BJ (cell line): ENCODE data around the gene TMEM47. TPM values are rescaled to one million over a fixed set of nuclear protein-coding genes. Genes with fewer than 3 reads are reported as not detected.

ENCODE experiments used
- CTCF ChIA-PET: fragments of 350-600 bp; formaldehyde crosslinking; extraction: SDS; loops from one replicate; lab custom pipeline; 2021; ENCODE audit warnings: antibody characterized with exemption, inconsistent platforms; lab: Yijun Ruan, JAX
- POLR2A ChIA-PET: fragments of 300-600 bp; sonication (Branson Sonifier 250); formaldehyde crosslinking; extraction: SDS; loops from one replicate; lab custom pipeline; 2021; ENCODE audit warnings: antibody characterized with exemption; lab: Charles Lee
- DNase-seq: peaks from one replicate; pipeline ENCODE4 v3.0.0-alpha.2; 2011; ENCODE audit warnings: low read depth
- H3K27me3 ChIP-seq: 2 replicates; pipeline ENCODE4 v1.6.0; 2011; ENCODE audit warnings: low read length; ENCODE audit not compliant: control insufficient read depth, insufficient read depth
- H3K36me3 ChIP-seq: 2 replicates; pipeline ENCODE4 v1.5.1; 2011; ENCODE audit warnings: low read length; ENCODE audit not compliant: control insufficient read depth, insufficient read depth
- H3K4me3 ChIP-seq: 2 replicates; pipeline ENCODE4 v1.5.1; 2011; ENCODE audit warnings: low read depth, mild to moderate bottlenecking, control low read depth, low read length
- CTCF ChIP-seq: IDR thresholded peaks from 2 replicates; pipeline ENCODE4 v1.5.1; 2011; ENCODE audit warnings: low read depth, mild to moderate bottlenecking, control low read depth, inconsistent platforms, low read length, moderate library complexity; ENCODE audit not compliant: insufficient read depth
- polyA plus RNA-seq: library from polyadenylated mRNA; depleted of rRNA; stranded (reverse); fragments of >200 nt; gene quantifications from 2 replicates; pipeline ENCODE4 v1.2.3, GENCODE V29; 2011

The TMEM47 gene
- polyA plus RNA-seq, 1 experiment, result 56.9 TPM

GRCh38 chrX:34586346-34586911 lies 70.7 kb downstream of the TMEM47 start:
- no peak for DNase-seq
- Histone ChIP-seq H3K27me3 (no peaks in the 10 kb centered on the region), H3K36me3 (no peaks in the 10 kb centered on the region), H3K4me3 (no peak overlapping the region)
- ChIA-PET CTCF (no interaction called here), POLR2A (no interaction called here)
- no peak for TF ChIP-seq CTCF

GRCh38 chrX:34585561-34585960 lies 71.5 kb downstream of the TMEM47 start:
- no peak for TF ChIP-seq CTCF
- DNase-seq, result no peak
- no peaks in the 10 kb centered on the region for H3K27me3 ChIP-seq
- no peak overlapping the region for H3K4me3 ChIP-seq
- POLR2A ChIA-PET, result no interaction called here
- CTCF ChIA-PET, result interaction anchor here (1.3 kb wide), 1 partner anchor 15 kb away, joined by 6 read pairs; no protein-coding TSS in a partner anchor
- H3K36me3 ChIP-seq, result no peaks in the 10 kb centered on the region

- POLR2A ChIA-PET, result no interaction called here
- CTCF ChIA-PET, result interaction anchor here (1.3 kb wide), 1 partner anchor 16 kb away, joined by 6 read pairs; no protein-coding TSS in a partner anchor
- no peak for TF ChIP-seq CTCF
- H3K4me3 ChIP-seq, result no peak overlapping the region
- no peaks in the 10 kb centered on the region for H3K27me3 ChIP-seq
- H3K36me3 ChIP-seq, result no peaks in the 10 kb centered on the region
- no peak for DNase-seq
Observed at GRCh38 chrX:34584781-34585180, 72.3 kb downstream of the TMEM47 start.

GRCh38 chrX:34580069-34580468 lies 77.0 kb downstream of the TMEM47 start:
- no peak for TF ChIP-seq CTCF
- CTCF ChIA-PET, result no interaction called here
- Histone ChIP-seq H3K27me3 (no peaks in the 10 kb centered on the region), H3K36me3 (no peaks in the 10 kb centered on the region), H3K4me3 (no peak overlapping the region)
- no peak for DNase-seq
- POLR2A ChIA-PET, result no interaction called here

- TF ChIP-seq CTCF, result peak; percentile 36
- Histone ChIP-seq H3K4me3 (no peak overlapping the region), H3K27me3 (no peaks in the 10 kb centered on the region), H3K36me3 (no peaks in the 10 kb centered on the region)
- no peak for DNase-seq
- POLR2A ChIA-PET, result no interaction called here
- CTCF ChIA-PET, result interaction anchor here (1.2 kb wide), 1 partner anchor 15 kb away, joined by 3 read pairs; no protein-coding TSS in a partner anchor
Observed at GRCh38 chrX:34578237-34578636, 78.8 kb downstream of the TMEM47 start.
